ENCODE results near the gene L3MBTL4. TPM values are rescaled to one million over a fixed set of nuclear protein-coding genes. Genes with fewer than 3 reads are reported as not detected.
"Not testable (repeated sequence)": the region's sequence is repeated elsewhere in the genome, so short reads cannot be mapped to it uniquely, and the experiment has no call there.

L3MBTL4 gene
- total RNA-seq, result 5.9 and 8.0 TPM in 2 replicates

- DNase-seq, result no peak
Measured at GRCh38 chr18:6414723-6415417, at the start of gene L3MBTL4. Gene L3MBTL4, minus strand, starts transcription at chr18:6414911. Its CDS starts 103,286 bp downstream, at chr18:6311625.

DNA sequence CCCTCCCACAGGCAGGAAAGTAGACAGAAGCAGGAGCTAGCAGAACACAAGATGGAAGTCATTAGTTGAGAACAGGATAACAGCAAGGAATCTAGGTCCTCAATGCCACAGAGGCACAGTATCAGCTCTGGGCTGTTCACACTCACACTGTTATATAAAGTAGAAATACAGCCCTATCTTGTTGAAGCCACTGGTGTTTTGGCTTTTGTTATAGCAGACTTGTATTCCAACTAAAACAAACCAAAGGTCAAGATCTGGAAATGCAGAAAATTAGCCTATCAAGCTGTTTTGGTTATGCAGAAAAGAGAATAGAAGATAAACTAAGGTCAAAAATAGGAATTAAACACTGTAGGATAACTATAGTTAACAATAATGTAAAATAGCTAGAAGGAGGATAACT, 37.5 kb upstream of the L3MBTL4 start:
- no peak for DNase-seq

DNA sequence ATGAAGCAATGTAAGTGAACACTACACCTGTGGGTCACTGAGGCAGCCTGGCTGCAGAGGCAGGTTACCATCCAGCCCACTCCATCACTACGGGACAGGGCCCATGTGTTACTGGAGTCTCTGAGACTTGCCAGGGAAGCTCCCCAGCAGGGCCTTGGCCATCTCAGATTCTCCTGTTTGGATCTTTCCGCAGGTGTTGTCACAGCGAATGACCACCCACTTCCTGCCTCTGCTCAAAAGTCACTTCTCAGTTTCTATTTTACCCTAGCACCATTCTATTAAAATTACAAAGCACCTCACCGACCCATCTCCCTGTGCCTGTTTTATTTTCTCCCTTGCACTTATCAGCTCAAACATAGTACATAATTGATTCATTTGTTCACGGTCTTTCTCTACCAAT, 34.5 kb upstream of the L3MBTL4 start:
- no peak for DNase-seq

DNA sequence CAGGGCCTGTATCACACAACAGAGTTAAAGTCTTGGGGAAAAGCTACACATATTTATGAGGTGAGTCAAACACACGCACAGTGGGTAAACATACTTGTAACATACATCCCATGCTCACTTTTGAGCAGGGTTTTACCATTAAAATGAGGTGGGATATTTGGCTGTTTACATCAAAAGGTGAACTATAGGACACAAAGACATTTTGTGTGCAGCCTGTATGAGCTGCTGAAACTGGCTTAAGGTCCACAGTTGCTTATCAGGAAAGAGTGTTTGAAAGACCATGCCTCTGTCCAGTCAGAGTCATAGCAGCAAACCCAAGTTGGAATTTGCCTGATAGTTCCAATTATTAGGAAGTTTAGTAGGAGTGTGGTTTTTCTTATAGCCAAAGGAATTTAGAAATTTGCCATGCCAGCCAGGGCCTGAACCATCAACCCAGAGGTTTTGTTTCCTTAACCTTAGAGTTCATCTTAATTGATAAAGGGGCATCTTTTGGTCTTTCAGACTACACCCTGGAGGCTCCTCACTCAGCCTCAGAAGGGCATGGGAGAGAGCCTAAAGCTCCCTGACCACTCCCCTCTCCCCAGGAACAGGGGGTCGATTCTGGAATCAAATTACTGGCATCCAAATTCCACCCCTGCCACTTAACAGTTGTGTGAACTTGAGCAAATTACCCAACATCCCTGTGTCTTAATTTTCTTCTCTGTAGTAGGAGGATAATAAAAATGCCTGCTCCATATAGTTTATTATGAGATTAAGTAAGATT, 29.9 kb upstream of the L3MBTL4 start:
- no peak for DNase-seq

- DNase-seq, result no peak
Measured at GRCh38 chr18:6441200-6441599, 26.5 kb upstream of the L3MBTL4 start.

DNA sequence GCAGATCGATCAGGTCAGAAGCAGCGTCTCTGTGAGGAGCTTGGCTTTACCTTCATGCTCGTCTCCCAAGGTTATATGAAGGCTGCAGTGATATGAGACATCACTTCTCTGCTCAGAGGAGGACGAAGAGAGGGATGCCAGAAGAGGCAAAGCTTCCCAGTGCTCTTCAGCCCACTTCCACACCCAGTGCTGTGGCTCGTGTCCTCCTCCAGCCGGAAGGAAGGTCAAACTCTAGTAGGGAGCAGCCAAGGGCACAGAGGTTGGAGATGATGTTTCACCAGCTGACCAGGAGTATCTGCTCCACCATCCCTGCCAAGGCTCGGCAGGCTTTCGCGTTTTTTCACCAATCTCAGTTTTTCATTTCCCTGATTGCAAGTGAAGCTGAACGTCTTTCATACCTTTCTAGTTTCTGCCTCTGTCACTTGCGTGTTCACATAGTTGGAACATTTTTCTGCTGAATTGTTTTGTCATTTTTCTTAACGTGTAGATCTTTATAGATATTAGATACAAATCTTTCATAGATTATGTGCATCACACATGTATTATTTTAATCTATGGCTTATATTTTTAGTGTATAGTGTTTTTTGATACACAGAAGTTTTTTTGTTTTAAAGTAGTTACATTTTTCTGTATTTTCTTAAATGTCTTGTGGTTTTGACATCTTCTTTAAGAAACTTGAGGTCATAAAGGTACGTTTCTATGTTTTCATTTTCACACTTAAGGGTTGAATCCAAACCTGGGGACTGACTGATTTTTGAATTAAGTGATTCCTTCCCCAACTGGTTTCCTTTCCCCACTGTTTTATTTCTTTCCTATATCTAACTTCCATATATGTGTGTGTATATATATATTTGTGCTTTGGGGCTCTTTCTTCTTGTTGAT, 23.5 kb upstream of the L3MBTL4 start:
- DNase-seq, result no peak

GRCh38 chr18:6435731-6436130, 21.0 kb upstream of the L3MBTL4 start:
- DNase-seq, result no peak

- DNase-seq, result no peak
Measured at GRCh38 chr18:6434987-6435709, 20.4 kb upstream of the L3MBTL4 start.

DNA sequence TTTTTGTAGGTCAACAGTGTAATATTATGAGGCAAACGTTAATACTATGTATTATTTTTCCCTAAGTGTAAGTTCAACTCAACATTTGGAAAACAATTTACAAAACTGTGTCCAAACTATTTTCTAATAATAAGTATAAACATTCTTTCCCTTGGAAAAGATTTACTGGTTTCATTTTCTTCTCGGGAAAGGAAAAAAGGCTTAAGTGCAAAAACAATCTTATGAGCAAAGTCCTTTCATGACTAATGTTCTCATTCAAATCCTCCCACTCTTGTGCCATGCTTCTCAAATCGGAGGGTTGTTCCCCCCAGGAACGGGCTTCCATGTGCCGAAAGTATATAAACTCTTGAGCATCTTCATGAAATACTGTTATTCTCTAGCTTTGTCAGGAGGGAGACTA, 19.8 kb upstream of the L3MBTL4 start:
- no peak for DNase-seq

- no peak for DNase-seq
Measured at GRCh38 chr18:6431659-6432318, 17.1 kb upstream of the L3MBTL4 start.

DNA sequence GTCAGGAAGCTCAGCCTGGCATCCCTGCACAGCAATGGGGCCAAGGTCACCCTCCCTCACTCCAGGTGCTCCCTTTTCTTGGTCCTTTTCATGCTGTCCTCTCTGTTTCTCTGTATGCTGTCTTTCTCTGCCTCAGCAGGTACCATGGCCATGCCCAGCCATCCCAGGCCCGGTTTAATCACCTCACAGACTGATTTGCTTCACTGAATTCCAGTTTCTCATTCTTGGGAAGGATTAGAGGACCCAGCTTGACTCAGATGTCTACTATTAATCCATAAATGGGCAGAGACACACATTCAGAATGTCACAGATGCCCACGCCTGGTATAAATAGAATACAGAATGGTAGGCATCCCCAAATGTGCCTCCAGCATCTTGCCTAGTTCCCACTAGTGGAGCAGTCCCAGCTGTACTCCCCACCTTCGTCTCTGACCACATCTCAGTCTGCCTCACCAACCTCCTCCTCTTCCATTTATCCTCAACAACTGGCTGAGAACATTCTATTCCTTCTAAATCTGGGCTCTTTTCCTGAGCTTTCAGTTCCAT, 14.2 kb upstream of the L3MBTL4 start:
- no peak for DNase-seq

GRCh38 chr18:6427286-6427685, 12.6 kb upstream of the L3MBTL4 start:
- no peak for DNase-seq

GRCh38 chr18:6423289-6423688, 8.6 kb upstream of the L3MBTL4 start:
- DNase-seq, result no peak

DNA sequence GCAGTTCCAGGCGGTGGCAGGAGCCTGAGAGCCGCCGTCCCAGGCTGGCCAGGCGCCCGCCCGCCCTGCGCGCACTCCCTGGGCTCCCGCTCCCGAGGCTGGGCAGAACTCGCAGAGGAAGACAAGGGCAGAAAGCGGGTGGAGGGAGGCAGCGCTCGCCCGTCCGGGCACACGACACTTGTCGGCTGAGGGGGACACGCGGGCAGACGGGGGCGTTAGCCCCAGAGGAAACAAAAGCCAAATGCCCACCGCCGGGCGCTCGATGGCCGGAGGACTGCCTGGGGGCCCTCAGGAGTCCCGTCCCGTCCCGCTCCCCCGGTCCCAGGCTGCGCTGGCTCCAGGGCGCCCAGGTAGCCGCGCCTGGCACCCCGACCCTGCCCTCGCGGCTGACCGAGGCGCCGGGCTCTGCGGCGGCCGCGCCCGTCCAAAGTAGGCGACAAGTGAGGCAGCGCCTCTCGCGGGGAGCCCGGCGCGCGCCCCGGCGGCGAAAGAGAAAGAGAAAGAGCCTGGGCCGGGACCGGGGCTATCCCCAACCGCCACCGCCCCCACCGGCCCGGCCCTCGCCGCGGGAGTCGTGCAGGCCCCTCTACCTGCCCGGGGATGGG, 491 bp downstream of the L3MBTL4 start:
- peak; percentile 8 for DNase-seq

DNA sequence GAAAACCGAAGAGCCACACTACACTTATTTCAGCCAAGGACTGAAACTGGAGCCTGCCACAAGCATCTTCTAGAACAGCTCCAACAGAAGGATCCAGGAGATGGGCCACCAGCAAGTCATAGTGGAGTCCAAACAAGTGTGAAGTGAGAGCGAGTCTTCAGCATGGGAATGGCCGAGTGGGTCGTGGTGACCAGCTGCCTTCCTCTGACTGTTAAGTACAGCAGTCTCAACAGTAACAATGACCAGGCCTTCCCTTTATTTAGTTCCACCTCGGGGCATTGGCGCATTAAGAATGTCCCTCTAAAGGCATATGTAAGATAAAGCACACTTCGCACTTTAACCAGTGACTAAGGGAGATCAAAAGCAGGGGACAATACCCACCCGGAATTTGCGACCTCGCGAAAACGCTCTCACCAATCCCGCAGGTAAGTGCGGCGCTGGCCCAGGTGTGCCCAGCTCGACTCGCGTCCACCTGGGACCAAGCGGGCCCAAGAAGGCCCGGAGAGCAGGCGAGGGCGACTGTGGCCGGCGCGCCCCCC, 1.1 kb downstream of the L3MBTL4 start:
- no peak for DNase-seq

- DNase-seq, result no peak
Measured at GRCh38 chr18:6412933-6413472, 1.7 kb downstream of the L3MBTL4 start.

DNA sequence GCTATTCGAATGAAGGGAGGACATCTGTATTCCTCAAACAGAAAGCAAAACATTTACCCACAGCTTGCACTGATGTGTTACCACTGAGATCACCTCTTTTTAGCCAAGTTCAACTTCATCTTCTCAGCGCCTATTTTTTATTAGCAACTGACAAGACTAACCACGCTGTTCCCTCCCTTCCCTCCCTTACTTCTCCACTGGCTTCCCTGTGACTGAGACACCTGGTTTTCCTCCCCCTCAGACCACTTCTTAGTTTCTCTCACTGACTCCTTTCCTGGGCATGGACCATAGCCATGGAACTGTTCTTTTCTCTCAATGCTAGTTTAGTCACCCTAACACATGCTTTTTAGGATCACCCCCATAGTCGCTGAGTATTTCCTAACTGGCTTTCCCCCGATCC, 3.3 kb downstream of the L3MBTL4 start:
- DNase-seq, result no peak

DNA sequence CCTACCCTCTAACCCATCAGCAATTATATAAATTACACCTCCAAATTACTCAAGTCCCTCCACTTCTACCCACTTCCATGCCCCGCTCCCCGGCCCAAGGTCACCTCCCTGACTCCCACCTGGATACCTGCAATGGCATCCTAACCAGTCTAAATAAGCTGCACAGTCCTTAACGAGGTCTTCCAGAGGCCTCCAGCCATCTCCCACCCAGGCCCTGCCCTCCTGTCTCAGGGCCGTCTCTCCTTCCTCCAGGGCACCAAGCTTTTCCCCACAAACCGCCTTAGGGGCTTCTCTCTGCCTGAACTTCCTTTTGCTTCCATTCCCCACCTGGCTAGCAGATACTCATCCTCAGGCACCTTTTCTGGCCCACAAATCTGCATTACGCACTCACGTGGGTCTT, 4.8 kb downstream of the L3MBTL4 start:
- DNase-seq, result no peak

DNA sequence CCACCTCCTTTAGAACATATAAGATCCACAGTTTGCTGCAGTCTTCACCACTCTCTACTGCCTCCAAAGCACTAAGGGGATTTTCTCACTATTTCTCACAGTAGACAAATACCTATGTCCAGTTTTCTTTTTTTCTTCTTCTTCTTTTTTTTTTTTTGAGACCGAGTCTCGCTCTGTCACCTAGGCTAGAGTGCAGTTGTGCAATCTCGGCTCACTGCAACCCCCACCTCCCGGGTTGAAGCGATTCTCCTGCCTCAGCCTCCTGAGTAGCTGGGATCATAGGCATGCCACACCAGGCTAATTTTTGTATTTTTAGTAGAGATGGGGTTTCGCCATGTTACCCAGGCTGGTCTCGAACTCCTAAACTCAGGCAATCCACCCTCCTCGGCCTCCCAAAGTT, 6.2 kb downstream of the L3MBTL4 start:
- DNase-seq, result not testable (repeated sequence)

DNA sequence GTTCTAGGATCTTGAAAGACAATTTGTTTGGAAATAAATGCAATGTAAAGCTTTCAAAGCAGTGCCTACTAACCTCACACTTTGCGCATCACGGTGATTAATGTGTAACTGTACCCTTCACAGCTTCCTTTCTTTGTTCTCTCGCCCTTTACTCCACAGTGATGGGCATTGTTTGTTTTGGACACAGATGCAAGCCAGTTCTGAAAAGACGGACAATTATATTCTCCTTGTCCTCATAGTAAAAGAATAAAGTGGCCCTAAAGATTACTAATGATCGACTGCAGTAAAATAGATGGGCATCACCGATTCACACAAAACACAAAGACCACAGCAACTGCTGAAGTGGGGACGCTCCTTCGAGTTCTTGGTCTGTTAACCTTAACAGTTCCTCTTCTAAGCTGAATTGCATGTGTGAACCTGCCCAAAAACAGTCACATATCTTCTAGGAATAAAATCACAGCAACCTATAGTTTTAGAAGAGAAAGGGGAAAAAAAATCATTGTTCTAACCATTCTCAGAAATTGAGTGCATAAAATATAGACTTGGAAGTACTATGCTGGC, 7.7 kb downstream of the L3MBTL4 start:
- no peak for DNase-seq

All from dermis blood vessel endothelial cell (primary cell).